ENCODE data around the gene ODAD3. TPM values are rescaled to one million over a fixed set of nuclear protein-coding genes. Genes with fewer than 3 reads are reported as not detected.
"Not testable (repeated sequence)": the region's sequence is repeated elsewhere in the genome, so short reads cannot be mapped to it uniquely, and the experiment has no call there.

ODAD3 gene
- total RNA-seq, 2 donors from 2014 or later: 0.69 TPM; not detected in 1

DNA sequence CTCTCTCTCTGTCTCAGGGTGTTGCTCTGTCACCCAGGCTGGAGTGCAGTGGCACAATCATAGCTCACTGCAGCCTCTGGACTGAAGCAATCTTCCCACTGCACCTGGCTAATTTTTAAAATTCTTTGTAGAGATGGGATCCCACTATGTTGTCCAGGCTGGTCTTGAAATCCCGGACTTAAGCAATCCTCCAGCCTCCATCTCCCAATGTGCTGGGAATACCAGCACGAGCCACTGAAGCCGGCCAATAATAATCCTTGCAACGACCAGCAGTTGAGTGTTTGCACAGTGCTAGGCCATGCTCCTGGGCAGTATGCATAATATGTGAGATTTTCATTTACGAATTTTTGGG lies 50.2 kb downstream of the ODAD3 start:
- intact Hi-C loops (cut with DNase I): loop anchor here in 1 of 2 donors (5.0 to 10.0 kb wide), 2 partner anchors 38 to 100 kb away; partner anchors contain the start of gene ELAVL3
- DNase-seq (ENCODE audit: low spot score): no peak

DNA sequence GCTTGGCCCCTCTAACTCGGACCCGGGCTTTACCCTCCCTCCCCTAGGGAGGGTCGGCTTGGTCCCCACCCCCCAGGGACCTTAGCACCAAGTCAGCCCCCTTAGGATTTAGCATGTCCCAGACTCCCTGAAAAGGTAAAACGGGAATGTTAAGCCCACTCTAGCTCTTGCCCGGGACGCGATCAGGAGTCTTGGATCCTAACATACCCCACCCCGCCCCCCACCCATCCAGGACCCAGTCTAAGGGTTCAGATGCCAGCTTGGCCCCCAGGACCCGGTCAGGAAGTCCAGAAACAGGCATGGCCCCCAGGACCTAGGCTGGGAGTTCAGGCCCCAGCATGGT lies 51.2 kb downstream of the ODAD3 start:
- intact Hi-C loops (cut with DNase I): loop anchor here in 1 of 2 donors (10.0 kb wide), 1 partner anchor 101 kb away; the partner anchor contains the start of gene ELAVL3
- DNase-seq (ENCODE audit: low spot score): no peak

DNA sequence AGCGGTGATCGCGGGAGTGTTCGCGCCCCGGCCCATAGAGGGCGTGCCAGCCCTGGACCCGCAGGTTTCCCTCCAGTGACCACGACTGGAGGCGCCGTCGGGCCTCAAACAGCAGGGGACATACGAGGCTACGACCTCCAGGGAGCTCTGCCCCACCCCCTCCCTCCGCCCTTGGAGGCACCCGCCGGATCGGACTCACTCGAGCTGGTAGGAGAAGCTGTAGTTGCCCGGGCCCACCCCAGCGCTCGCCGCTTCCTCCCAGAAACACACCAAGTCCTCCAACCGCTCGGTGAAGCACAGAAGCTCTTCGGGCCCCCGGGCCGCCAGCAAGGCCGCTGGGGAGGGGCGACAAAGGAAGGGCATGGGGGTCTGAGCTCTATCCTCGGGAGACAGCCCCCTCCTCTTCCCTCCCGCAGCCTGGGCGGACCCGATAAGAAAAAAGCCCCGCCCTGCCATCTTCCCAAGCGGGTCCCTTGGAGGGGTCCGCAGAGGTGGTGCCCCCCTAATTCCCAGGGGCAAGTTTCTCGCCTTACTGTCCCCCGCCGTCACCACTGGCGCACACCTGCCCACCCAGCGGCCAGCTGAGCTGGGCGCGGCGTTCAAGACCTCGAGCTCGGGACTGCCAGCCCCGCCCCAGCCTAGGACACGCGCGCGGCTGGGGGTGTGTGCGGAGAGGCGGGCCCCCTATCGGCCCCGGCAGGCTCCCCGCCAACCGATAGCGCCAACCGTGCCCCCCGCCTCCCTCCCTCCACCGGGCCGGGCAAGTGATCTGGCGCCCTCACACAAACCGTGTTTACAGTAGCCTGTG lies 51.8 kb downstream of the ODAD3 start:
- intact Hi-C loops (cut with DNase I): loop anchor here in 1 of 2 donors (10.0 kb wide), 1 partner anchor 102 kb away; the partner anchor contains the start of gene ELAVL3
- peak; percentile 90 for DNase-seq (ENCODE audit: low spot score)

DNA sequence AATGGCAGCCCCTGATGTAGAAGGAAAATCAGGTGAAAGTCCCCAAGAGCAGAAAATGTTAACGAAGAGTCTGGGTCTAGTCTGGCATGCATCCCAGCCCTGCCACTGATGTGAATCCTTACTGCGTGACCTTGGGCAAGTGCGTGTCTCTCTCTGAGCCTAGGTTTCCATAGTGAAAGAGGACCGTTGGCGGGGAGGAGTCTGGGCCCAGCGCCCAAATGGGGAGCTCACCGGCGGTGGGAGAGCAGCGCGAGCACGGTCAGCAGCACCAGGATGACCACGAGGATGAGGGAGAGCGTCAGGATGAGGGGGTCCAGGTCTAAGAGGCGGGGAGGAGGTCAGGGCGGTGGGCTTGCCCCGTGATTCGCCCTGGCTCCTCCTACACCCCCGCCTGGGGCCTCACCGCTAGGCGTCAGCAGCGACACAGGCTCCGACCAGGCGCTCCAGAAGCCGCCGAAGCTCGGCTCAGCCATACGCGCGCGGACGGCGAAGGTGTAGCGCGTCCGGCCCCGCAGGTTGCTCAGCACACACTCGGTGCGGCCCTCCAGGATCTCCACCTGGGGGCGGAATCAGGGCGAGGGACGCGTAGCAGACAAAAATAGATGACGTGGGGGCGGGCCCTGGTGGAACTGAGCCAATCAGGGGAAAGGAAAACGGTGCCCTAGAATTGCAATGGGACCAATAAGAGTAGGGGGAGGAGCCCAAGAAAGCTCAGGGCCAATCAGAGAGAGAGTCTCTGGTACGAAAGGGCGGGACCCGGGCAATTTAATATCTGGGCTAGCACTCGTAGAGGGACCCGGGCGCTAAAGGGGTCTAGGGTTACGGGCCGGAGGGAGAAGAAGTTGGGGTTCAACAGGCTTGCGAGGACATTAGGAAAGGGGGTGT lies 54.0 kb downstream of the ODAD3 start:
- peak; percentile 97 for DNase-seq (ENCODE audit: low spot score)
- intact Hi-C loops (cut with DNase I): loop anchor here in 1 of 2 donors (10.0 kb wide), 1 partner anchor 104 kb away; the partner anchor contains the start of gene ELAVL3

DNA sequence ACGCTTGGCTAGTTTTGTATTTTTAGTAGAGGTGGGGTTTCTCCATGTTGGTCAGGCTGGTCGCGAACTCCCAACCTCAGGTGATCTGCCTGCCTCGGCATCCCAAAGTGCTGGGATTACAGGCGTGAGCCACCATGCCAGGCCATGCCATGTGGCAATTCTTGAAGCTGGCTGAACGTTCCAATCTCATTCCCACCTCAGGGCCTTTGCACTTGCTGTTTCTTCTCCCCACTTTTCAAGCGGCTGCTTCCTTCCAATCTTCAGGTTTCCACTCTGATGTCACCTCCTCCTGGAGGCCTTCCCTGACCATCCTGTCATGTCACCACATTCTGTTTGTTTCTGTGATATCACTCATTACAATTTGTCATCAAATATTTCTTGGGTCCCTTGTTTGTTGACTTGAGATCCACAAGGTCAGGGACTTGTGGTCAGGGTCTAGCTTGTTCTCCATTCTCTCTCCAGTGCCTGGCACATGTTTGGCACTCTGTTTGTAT lies 55.0 kb downstream of the ODAD3 start:
- no peak for DNase-seq (ENCODE audit: low spot score)
- intact Hi-C loops (cut with DNase I): loop anchor here in 1 of 2 donors (10.0 kb wide), 1 partner anchor 105 kb away; the partner anchor contains the start of gene ELAVL3

DNA sequence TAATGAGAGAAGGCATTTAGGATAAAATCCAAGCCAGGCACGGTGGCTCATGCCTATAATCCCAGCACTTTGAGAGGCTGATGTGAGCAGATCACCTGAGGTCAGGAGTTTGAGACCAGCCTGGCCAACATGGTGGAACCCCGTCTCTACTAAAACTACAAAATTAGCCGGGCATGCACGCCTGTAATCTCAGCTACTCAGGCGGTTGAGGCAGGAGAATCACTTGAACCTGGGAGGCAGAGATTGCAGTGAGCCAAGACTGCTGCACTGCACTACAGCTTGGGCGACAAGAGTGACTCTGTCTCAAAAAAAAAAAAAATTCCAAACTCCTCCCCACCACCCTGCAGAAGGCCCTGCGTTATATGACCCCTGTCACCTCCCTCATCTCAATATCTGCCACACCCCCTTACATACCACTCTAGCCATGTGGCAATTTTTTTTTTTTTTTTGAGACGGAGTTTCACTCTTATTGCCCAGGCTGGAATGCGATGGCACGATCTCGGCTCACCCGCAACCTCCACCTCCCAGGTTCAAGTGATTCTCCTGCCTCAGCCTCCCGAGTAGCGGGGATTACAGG lies 55.6 kb downstream of the ODAD3 start:
- intact Hi-C loops (cut with DNase I): not testable (repeated sequence)

DNA sequence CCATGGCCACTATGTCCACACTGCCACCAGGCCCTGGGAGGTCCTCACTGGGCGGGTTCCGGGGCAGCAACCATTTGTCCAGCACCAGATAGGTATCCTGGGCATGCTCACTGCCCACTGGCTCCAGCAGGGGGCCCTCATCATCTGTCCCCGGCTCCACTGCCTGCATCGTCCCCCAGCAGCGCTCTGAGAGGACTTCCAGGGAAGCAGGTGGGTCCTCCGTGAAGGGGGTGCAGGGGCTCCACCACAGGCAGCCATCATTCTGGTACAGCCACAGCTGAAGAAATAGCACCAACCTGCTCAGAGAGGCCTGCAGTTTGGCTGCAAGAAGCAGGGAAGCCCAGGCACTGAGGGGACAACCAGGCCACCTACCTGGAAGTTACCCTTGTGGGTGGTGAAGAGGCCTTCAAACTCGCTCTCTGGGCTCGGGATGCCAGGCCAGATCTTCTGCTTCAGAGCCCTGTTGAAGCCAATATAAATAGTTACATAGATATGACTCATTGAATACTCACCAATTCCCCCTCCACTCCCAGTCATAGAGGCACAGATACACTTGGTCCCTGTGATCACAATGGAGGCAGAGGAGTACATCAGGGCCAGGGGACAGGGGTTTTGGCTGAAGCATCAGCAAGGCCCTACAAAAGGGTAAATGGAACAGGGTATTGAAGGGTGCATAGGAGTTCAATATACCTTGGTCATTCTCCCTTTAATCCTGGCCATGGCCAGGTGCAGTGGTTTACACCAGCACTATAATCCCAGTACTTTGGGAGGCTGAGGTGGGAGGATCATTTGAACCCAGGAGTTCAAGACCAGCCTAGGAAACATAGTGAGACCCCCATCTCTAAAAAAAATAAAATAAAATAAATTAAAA lies 56.4 kb downstream of the ODAD3 start:
- no peak for DNase-seq (ENCODE audit: low spot score)
- intact Hi-C loops (cut with DNase I): no loop called here

More for the DNA sequence above, 55.6 kb downstream of the ODAD3 start:
- DNase-seq (ENCODE audit: low spot score): not testable (repeated sequence)

DNA sequence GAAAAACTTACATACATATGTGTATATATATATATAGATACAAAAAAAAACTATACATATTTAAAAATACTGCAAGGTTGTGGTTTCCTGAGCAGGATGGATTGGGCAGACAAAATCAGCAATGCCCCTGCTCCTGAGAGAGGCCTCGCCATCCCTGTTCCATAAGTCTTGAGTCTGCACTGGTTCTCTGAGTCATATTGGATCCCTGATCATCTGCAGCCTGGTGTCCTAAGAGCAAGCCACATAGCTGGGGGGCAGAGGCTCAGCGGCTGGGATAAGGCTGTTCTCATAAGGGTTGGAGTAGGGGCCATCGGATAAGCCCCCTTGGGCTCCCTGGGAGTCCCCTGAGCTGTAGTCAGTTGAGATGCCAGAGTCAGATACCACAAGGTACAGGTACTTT lies 57.2 kb downstream of the ODAD3 start:
- no peak for DNase-seq (ENCODE audit: low spot score)
- intact Hi-C loops (cut with DNase I): no loop called here

DNA sequence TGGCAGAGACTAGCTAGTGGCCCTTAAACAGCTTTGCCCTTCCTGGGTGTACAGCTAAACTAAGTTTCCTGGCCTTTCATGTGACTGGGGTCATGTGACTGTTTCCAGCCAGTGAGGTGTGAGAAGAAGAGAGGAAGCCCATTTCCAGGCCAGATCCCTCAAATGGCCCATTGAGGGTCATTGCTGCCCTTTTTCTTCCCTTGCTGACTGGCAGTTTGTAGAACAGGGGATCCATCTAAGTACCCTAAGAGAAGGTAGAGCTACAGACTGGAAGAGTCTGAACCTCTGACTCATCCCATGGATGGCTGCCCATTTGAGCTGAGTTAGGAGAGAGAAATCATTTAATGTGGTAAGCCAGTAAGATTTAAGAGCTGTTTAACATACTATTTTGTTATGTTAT lies 57.7 kb downstream of the ODAD3 start:
- no peak for DNase-seq (ENCODE audit: low spot score)
- intact Hi-C loops (cut with DNase I): no loop called here

DNA sequence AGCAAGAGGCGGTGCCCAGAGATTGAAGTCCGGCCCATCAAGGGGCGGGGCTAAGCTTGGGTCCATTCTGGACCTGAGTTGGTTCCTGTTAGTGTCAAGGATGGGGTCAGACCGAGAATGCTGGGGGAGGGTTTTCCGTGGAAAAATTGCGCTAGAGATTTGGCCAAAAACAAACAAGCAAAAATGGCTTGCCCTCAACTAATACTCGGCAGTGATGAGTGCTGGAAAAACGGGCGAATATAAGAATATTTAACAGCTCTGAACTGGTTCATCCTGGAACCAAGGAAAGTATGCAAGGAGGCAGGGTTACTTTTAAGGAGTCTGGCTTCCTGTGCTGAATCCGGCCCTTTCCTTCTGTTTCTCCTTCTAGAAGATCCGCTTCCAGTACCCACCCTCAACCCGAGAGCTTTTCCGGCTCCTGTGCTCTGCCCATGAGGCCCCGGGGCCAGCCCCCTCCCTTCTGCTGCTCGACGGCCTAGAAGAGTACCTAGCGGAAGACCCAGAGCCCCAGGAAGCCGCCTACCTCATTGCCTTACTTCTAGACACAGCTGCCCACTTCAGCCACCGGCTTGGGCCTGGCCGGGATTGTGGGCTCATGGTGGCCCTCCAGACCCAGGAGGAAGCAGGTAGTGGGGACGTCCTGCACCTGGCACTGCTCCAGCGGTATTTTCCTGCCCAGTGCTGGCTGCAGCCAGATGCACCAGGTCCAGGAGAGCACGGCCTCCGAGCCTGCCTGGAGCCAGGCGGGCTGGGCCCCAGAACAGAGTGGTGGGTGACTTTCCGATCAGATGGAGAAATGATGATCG lies 59.6 kb downstream of the ODAD3 start:
- no peak for DNase-seq (ENCODE audit: low spot score)
- intact Hi-C loops (cut with DNase I): no loop called here

DNA sequence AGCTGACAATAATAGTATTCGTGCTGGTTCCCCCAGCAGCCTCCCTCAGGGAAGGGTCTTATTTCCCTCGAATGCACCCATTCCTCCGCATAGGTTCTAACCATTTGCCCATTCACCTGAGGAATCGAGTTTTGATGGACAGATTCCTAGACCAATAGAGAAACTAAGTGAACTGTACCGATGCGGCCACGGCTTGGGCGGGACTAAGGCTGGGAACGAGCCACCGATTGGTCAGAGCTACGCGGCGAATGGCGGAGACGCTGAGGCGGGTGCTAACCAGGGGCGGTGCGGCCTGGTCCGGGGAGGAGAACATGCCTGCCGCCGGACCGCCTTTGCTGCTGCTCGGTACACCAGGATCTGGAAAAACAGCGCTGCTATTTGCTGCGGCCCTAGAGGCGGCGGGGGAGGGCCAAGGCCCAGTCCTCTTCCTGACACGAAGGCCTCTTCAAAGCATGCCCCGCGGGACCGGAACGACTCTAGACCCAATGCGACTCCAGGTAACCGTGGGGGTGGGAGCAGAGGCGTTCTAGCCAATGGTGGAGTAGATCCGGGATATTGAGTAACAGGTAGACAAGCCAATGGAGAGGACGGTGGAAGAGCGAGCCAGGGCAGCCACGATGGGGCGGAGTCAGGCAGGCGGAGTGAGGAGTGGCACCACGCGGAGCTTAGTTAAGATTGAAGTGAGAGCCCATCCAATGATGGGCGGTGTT lies 60.3 kb downstream of the ODAD3 start, which contains the start of gene SWSAP1:
Gene SWSAP1 (plus strand): TSS at position 234 of the 710 bp plus-strand sequence. CDS start 15 bp downstream, at position 249.
- intact Hi-C loops (cut with DNase I): no loop called here
- peak; percentile 99 for DNase-seq (ENCODE audit: low spot score)

DNA sequence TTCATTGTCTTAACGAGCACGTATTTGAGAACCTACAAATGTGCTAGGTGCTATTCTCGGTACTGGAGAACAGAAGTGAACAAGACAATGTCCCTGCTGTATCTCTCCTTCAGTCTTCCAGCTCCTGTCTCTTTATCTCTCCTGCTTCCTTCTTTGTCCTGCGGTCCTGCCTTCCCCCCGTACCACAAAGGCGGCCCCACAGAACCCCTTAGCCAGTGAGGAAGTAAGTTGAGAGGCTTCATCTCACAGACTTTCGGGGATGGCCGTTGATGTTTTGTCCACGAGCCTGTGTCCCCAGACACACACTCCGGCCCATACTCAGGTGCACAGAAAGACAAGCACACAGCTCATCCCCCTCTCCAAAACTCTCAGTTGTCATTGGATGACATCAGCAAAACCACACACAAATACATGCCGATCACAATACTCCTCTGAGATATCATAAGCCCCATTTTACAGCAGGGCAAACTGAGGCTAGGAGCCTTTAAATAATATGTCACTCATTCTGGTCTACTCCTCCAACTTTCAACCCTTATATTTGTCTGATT lies 61.0 kb downstream of the ODAD3 start:
- intact Hi-C loops (cut with DNase I): no loop called here
- no peak for DNase-seq (ENCODE audit: low spot score)

DNA sequence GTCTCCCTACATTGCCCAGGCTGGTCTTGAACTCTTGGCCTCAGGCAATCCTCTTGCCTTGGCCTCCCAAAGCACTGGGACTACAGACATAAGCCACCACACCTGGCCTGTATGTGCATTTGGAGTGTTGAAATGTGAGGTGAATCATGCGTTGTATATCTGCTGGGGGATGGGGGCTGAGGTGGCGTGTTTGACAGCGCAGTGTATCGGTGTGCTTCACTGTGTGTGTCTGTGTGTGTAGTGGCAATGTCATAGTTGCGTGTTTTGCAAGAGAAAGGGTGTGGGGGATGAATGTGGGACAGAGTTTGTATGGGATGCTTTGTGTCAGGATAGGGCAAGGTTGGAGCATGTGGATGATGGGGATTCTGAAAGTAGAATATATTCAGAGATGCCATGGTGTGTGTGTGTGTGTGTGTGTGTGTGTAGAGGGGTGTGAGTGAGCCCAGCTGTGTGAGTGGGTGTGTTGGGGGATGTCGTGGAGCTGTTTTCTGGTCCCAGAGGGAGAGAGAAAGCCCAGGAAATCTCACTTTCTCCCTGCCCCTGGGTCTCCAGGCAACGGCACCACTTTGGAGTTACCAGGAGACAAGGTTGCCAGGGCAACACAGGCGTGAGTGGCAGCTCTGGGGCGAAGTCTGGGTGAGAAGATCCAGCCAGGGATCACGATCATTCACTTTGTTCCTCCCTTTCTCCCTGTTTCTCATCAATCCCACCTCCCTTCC lies 61.6 kb downstream of the ODAD3 start:
- DNase-seq (ENCODE audit: low spot score): no peak
- intact Hi-C loops (cut with DNase I): no loop called here

DNA sequence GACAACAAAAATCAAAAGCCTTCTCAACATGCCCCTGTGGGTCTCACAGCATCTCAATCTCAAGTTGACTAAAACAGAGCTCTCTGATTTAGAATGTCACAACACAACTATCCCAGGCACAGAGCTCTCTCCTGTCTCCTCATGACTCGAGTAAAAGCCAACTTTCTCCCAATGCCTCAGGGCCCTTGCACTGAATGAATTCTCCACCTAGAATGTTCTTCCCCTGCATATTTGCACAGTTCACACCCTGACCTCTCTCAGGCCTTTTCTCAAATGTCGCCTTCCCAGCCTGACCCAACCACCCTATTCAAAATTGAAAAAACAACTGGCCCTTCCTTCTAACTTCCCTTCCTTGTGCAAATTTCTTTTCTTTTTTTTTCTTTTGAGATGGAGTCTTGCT lies 64.2 kb downstream of the ODAD3 start:
- no peak for DNase-seq (ENCODE audit: low spot score)

More for the DNA sequence above, 64.2 kb downstream of the ODAD3 start:
- intact Hi-C loops (cut with DNase I): no loop called here
